ENCODE data around the gene WDR33. TPM values are rescaled to one million over a fixed set of nuclear protein-coding genes. Genes with fewer than 3 reads are reported as not detected.

Gene WDR33
- total and polyA plus RNA-seq, 2 of the 4 experiments (the other 2 are of a cell fraction), result 19.6 to 41.2 TPM

GRCh38 chr2:127834951-127835350 is 24.0 kb upstream of the WDR33 start:
- H3K14ac ChIP-seq (replicated peaks; ENCODE audit: low read depth, low read length), result no peak overlapping the region
- dilution Hi-C loops (cut with HindIII; ENCODE audit: low sequenced_read_pairs, unreplicated experiment), result no loop called here
- H4K20me1 ChIP-seq (ENCODE audit: insufficient read depth, low read length), result no peaks in the 10 kb centered on the region
- no TSS peak for BruUV-seq (replicated peaks)
- in situ Hi-C loops (cut with MboI; ENCODE audit: low sequenced_read_pairs), result no loop called here
- POLR2A ChIA-PET (ENCODE audit: unreplicated experiment), result no interaction called here
- H2AFZ ChIP-seq (replicated peaks; ENCODE audit: low read length, poor library complexity), result no peak overlapping the region
- H4K5ac ChIP-seq (ENCODE audit: low read depth, low read length), result no peak overlapping the region
- H3K4me3 ChIP-seq (ENCODE audit: insufficient read depth, low read depth, low read length), result no peak overlapping the region
- no peak overlapping the region for H2BK15ac ChIP-seq (ENCODE audit: low read depth, low read length)
- no peak overlapping the region for H2BK5ac ChIP-seq (ENCODE audit: low read depth, low read length, poor library complexity, severe bottlenecking)
- H3K56ac ChIP-seq (ENCODE audit: extremely low read depth, insufficient read depth, low read length), result no peak overlapping the region
- no peak overlapping the region for H3K18ac ChIP-seq (ENCODE audit: low read depth, low read length)
- ATAC-seq (ENCODE audit: low read depth), result no peak
- WGBS, 2 experiments (ENCODE audit: extremely low coverage in 2 of 2, insufficient read length in 1 of 2), result no CpG with 5 or more reads among the region's 3 CpGs
- H2BK20ac ChIP-seq (ENCODE audit: low read depth, low read length), result no peak overlapping the region
- DNase-seq, result no peak
- no peak overlapping the region for H3K4ac ChIP-seq (ENCODE audit: low read depth, low read length)
- no peak overlapping the region for H3K23ac ChIP-seq (ENCODE audit: low read depth, low read length)
- TF ChIP-seq NFE2L2 (IDR thresholded peaks at IDR 0.05; ENCODE audit: low read depth, low read length) (no peak), RFX5 (IDR thresholded peaks at IDR 0.05; ENCODE audit: low read depth, low read length) (no peak), CEBPB (IDR thresholded peaks at IDR 0.05; ENCODE audit: low read depth, low read length) (no peak), MXI1 (IDR thresholded peaks at IDR 0.05; ENCODE audit: borderline replicate concordance, low read depth, low read length) (no peak)
- H3K9me3 ChIP-seq (ENCODE audit: control insufficient read depth, insufficient read depth, low read length), result no peaks in the 10 kb centered on the region
- no peaks in the 10 kb centered on the region for H3K4me1 ChIP-seq (ENCODE audit: control insufficient read depth, insufficient read depth, low read length)
- no peak overlapping the region for H3K27ac ChIP-seq (ENCODE audit: insufficient read depth, low read length)
- intact Hi-C loops (cut with micrococcal nuclease), result no loop called here
- H2BK120ac ChIP-seq (ENCODE audit: low read depth, low read length), result no peak overlapping the region
- no peak overlapping the region for H3K9ac ChIP-seq (ENCODE audit: low read depth, low read length)
- H3K27me3 ChIP-seq (ENCODE audit: control insufficient read depth, insufficient read depth, low read length), result no peaks in the 10 kb centered on the region; the same call in 1 of the 2 replicates
- CTCF ChIA-PET, result no interaction called here
- H3K79me1 ChIP-seq (ENCODE audit: low read depth in 1 of 2, low read length in 2 of 2), result no peaks in the 10 kb centered on the region
- no peak overlapping the region for H4K91ac ChIP-seq (ENCODE audit: insufficient read depth, low read depth, low read length)
- H3K9me1 ChIP-seq (ENCODE audit: insufficient read depth, low read length), result no peaks in the 10 kb centered on the region
- H2AK9ac ChIP-seq (replicated peaks; ENCODE audit: low read depth, low read length, poor library complexity), result no peak overlapping the region
- H4K8ac ChIP-seq (ENCODE audit: low read depth in 2 of 2, low read length in 2 of 2), result no peak overlapping the region
- no peaks in the 10 kb centered on the region for H3K36me3 ChIP-seq (ENCODE audit: control insufficient read depth, insufficient read depth, low read length)
- H3K4me2 ChIP-seq (ENCODE audit: low read depth, low read length), result no peak overlapping the region
- no peak overlapping the region for H2AK5ac ChIP-seq (ENCODE audit: low read depth, low read length)
